Upper lobe of left lung (tissue), 4 donors: ENCODE data around the gene ABCA7.

ENCODE experiments used
- EP300 ChIP-seq, 4 donors: sonication (generic); formaldehyde crosslinking; IDR thresholded peaks; one replicate each; pipeline ENCODE4 v1.5.1; 2017; ENCODE audit warnings: antibody characterized with exemption in 4 of 4, control low read depth in 2 of 4
- POLR2A ChIP-seq, 4 donors: fragments of 450-650 bp; IDR thresholded peaks; one replicate each; pipeline ENCODE4 v1.5.1; 2016 to 2017; ENCODE audit warnings: antibody characterized with exemption in 4 of 4, mild to moderate bottlenecking in 2 of 4
- POLR2AphosphoS5 ChIP-seq, 2 donors: sonication (generic); formaldehyde crosslinking; IDR thresholded peaks; one replicate each; pipeline ENCODE4 v1.5.1; 2017; ENCODE audit warnings: antibody characterized with exemption in 2 of 2
- TF ChIP-seq, protein P1 (sequence below), 6 experiments: fragments of 450-650 bp in 4 of 6; fragments of 200-600 bp in 2 of 6; sonication (generic) in 2 of 6; IDR thresholded peaks; one replicate each; pipeline ENCODE4 v1.5.1; 2016 to 2019; ENCODE audit warnings: antibody characterized with exemption in 6 of 6

DNA sequence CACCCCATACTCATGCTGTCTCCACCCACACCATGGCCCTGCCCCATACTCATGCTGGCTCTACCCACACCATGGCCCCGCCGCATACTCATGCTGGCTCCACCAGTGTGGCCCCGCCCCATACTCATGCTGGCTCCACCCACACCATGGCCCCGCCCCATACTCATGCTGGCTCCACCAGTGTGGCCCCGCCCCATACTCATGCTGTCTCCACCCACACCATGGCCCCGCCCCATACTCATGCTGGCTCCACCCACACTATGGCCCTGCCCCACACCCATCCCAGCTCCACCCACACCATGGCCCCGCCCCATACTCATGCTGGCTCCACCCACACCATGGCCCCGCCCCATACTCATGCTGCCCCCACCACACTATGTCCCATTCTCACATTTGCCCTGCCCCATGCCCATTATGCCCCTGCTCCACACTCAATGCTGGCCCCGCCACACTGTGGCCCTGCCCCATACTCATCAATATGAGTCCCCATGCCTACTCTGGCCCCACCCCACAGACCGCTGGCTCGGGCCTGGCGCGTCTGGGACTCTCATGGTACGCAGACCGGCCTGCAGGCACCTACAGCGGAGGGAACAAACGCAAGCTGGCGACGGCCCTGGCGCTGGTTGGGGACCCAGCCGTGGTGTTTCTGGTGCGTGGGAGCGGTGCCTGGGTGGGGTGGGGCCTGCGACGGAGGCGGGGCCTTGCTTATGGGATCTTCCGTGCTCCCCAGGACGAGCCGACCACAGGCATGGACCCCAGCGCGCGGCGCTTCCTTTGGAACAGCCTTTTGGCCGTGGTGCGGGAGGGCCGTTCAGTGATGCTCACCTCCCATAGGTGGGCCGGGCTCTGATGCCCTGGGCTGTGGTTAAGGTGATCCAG, 23.4 kb downstream of the ABCA7 start:
- TF ChIP-seq POLR2A (IDR thresholded peaks at IDR 0.05): no peak
- TF ChIP-seq POLR2AphosphoS5 (IDR thresholded peaks at IDR 0.05): no peak
- TF ChIP-seq, protein P1, sequence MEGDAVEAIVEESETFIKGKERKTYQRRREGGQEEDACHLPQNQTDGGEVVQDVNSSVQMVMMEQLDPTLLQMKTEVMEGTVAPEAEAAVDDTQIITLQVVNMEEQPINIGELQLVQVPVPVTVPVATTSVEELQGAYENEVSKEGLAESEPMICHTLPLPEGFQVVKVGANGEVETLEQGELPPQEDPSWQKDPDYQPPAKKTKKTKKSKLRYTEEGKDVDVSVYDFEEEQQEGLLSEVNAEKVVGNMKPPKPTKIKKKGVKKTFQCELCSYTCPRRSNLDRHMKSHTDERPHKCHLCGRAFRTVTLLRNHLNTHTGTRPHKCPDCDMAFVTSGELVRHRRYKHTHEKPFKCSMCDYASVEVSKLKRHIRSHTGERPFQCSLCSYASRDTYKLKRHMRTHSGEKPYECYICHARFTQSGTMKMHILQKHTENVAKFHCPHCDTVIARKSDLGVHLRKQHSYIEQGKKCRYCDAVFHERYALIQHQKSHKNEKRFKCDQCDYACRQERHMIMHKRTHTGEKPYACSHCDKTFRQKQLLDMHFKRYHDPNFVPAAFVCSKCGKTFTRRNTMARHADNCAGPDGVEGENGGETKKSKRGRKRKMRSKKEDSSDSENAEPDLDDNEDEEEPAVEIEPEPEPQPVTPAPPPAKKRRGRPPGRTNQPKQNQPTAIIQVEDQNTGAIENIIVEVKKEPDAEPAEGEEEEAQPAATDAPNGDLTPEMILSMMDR (IDR thresholded peaks at IDR 0.05): no peak
- no peak for TF ChIP-seq EP300 (IDR thresholded peaks at IDR 0.05)
